M059J (cell line): ENCODE measurements around the gene MRPS26. TPM values are rescaled to one million over a fixed set of nuclear protein-coding genes. Genes with fewer than 3 reads are reported as not detected.

Source experiments
- total RNA-seq: library from RNA; depleted of rRNA; stranded (reverse); fragments of >200 nt; shearing (Covaris generic); gene quantifications from 2 replicates; pipeline ENCODE4 v1.2.3, GENCODE V29; 2014; rRNA removed

MRPS26 gene
- total RNA-seq, 1 experiment from 2014 or later, result 98.3 TPM

Other genes with a start within 250 kb of the MRPS26 start
- 0.15 and 0.42 TPM in 2 replicates for gene CPXM1, start 245.4 kb upstream of the MRPS26 start, total RNA-seq
- gene C20orf141, start 231.1 kb upstream of the MRPS26 start, total RNA-seq, result not detected in 2 replicates
- not detected in 2 replicates for gene TMEM239, start 229.7 kb upstream of the MRPS26 start, total RNA-seq
- gene PCED1A, start 205.4 kb upstream of the MRPS26 start, total RNA-seq, result 15.6 and 38.5 TPM in 2 replicates
- 42.4 and 56.7 TPM in 2 replicates for gene VPS16, start 205.3 kb upstream of the MRPS26 start, total RNA-seq
- 50.2 and 55.2 TPM in 2 replicates for gene PTPRA, start 172.6 kb upstream of the MRPS26 start, total RNA-seq
- not detected in 2 replicates for gene GNRH2, start 2.4 kb upstream of the MRPS26 start, total RNA-seq
- not detected in 2 replicates for gene OXT, start 25.6 kb downstream of the MRPS26 start, total RNA-seq
- gene AVP, start 38.7 kb downstream of the MRPS26 start, total RNA-seq, result not detected in 2 replicates
- 28.9 and 29.1 TPM in 2 replicates for gene FASTKD5, start 113.8 kb downstream of the MRPS26 start, total RNA-seq
- gene UBOX5, start 113.8 kb downstream of the MRPS26 start, total RNA-seq, result 5.0 and 7.5 TPM in 2 replicates
- gene LZTS3, start 127.5 kb downstream of the MRPS26 start, total RNA-seq, result 3.0 and 8.2 TPM in 2 replicates
- 58.3 and 79.5 TPM in 2 replicates for gene DDRGK1, start 158.6 kb downstream of the MRPS26 start, total RNA-seq
- gene ITPA, start 163.4 kb downstream of the MRPS26 start, total RNA-seq, result 56.5 and 80.9 TPM in 2 replicates
- 0.54 and 1.2 TPM in 2 replicates for gene SLC4A11, start 193.1 kb downstream of the MRPS26 start, total RNA-seq